Mesodermal cell (in vitro differentiated cells): Measurements from ENCODE around the gene GALM.
"Not testable (repeated sequence)": the region's sequence is repeated elsewhere in the genome, so short reads cannot be mapped to it uniquely, and the experiment has no call there.

Experiments
- H3K27ac ChIP-seq: 2 replicates; pipeline ENCODE4 v1.7.0; 2013; ENCODE audit warnings: mild to moderate bottlenecking, low read depth, low read length, moderate library complexity; ENCODE audit not compliant: severe bottlenecking
- H3K36me3 ChIP-seq: 2 replicates; pipeline ENCODE4 v1.7.1; 2013; ENCODE audit warnings: mild to moderate bottlenecking, low read length, moderate library complexity; ENCODE audit not compliant: control insufficient read depth, insufficient read depth
- H3K4me1 ChIP-seq: one replicate; pipeline ENCODE4 v1.7.1; 2013; ENCODE audit warnings: mild to moderate bottlenecking, low read length; ENCODE audit not compliant: insufficient read depth, control insufficient read depth, poor library complexity, severe bottlenecking
- H3K4me3 ChIP-seq: 2 replicates; pipeline ENCODE4 v1.7.0; 2013; ENCODE audit warnings: low read length, control low read depth, mild to moderate bottlenecking; ENCODE audit not compliant: insufficient read depth, poor library complexity, severe bottlenecking; ENCODE audit errors: extremely low read depth
- H3K9me3 ChIP-seq: 2 replicates; pipeline ENCODE4 v1.7.1; 2013; ENCODE audit warnings: mild to moderate bottlenecking, low read length, moderate library complexity; ENCODE audit not compliant: control insufficient read depth
- WGBS, 2 experiments: methylation state at CpG; one replicate each; pipeline ENCODE4 v1.1.5; 2013; ENCODE audit warnings: missing lambda C conversion rate in 2 of 2; ENCODE audit not compliant: insufficient coverage in 2 of 2; 5-methylcytosine and 5-hydroxymethylcytosine counted together

The GALM gene

DNA sequence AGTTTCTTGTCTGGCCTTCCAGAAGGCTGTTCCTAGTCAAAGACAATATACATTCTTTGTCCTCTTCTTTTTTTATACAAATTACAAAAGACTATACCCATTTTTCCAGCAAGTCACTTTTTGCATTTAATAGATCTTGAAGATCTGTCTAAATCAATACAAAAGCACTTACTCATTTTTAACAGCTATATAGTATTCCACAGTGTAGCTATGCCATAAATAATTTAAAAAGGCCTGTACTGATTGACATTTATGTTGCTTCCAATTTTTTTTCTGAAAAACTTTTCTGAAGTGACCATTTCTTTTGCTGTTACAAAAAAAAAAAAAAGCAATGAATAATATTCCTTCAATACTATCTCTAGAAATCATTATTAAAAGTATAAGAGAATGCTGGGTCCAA lies 32.9 kb upstream of the GALM start:
- Histone ChIP-seq H3K27ac (no peak overlapping the region), H3K9me3 (no peaks in the 10 kb centered on the region), H3K4me1 (no peaks in the 10 kb centered on the region), H3K4me3 (no peak overlapping the region), H3K36me3 (no peaks in the 10 kb centered on the region)

DNA sequence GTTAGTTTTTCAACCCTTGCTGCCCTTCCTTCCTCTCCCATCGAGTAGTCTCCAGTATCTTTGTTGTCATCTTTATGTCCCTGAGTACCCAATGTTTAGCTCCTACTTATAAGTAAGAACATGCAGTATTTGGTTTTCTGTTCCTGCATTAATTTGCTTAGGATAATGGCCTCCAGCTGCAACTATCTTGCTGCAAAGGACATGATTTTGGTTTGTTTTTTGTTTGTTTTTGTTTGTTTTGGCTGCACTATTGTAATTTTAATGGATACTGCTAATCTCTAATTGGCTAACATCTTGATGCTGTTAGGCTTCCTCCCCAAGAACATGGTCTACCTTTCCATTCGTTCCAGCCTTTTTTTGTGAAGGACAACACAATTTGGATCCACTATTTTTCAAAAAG lies 32.0 kb upstream of the GALM start:
- H3K36me3 ChIP-seq: no peaks in the 10 kb centered on the region
- no peak overlapping the region for H3K27ac ChIP-seq
- WGBS, 2 experiments: 100% methylated on average over 1 of the region's 2 CpGs; no CpG with 5 or more reads in 1 of the 2 experiments
- no peak overlapping the region for H3K4me3 ChIP-seq
- no peaks in the 10 kb centered on the region for H3K9me3 ChIP-seq
- H3K4me1 ChIP-seq: no peaks in the 10 kb centered on the region

- no peak overlapping the region for H3K4me3 ChIP-seq
- WGBS, 2 experiments: 80 to 83% methylated on average over 2 of the region's 3 CpGs
- H3K4me1 ChIP-seq: no peaks in the 10 kb centered on the region
- no peaks in the 10 kb centered on the region for H3K9me3 ChIP-seq
- no peaks in the 10 kb centered on the region for H3K36me3 ChIP-seq
- no peak overlapping the region for H3K27ac ChIP-seq
Measured at GRCh38 chr2:38634684-38635083, 31.2 kb upstream of the GALM start.

DNA sequence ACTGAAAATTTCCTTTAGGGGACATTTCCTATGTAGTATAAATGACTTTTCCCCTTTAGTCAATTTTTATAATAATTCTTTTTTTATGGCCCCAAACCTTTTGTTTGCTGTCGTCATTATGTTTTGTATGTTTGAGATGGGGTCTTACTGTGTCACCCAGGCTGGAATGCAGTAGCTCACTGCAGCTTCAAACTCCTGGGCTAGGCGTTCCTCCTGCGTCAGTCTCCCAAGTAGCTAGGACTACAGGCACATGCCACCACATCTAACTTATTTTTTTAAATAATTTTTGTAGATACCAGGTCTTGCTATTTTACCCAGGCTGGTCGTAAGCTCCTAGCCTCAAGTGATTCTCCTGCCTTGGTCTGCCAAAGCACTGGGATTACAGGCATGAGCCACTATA lies 30.8 kb upstream of the GALM start:
- no peaks in the 10 kb centered on the region for H3K9me3 ChIP-seq
- WGBS, 2 experiments: 100% methylated on average over 1 of the region's 4 CpGs; no CpG with 5 or more reads in 1 of the 2 experiments
- H3K4me1 ChIP-seq: no peaks in the 10 kb centered on the region
- no peak overlapping the region for H3K4me3 ChIP-seq
- H3K36me3 ChIP-seq: no peaks in the 10 kb centered on the region
- H3K27ac ChIP-seq: no peak overlapping the region

DNA sequence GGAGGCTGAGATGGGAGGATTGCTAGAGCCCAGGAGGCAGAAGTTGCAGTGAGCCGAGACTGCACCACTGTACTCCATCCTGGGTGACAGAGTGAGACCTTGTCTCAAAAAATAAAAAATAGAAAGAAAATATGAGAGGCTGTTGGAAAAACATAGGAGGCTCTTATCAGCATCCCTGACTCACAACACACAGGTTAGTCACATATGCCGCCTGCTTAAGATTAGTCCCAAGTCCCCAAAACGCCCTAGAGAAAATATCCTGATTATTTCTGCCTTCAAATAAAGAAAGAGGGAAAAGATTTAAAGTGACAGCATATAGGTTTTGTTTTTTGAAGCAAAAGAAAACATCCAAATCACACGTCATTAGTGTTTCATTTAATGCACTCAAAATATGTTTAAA lies 29.8 kb upstream of the GALM start:
- Histone ChIP-seq H3K4me3 (no peak overlapping the region), H3K27ac (no peak overlapping the region), H3K9me3 (no peaks in the 10 kb centered on the region), H3K4me1 (no peaks in the 10 kb centered on the region), H3K36me3 (no peaks in the 10 kb centered on the region)
- WGBS, 2 experiments: no CpG with 5 or more reads among the region's 4 CpGs

DNA sequence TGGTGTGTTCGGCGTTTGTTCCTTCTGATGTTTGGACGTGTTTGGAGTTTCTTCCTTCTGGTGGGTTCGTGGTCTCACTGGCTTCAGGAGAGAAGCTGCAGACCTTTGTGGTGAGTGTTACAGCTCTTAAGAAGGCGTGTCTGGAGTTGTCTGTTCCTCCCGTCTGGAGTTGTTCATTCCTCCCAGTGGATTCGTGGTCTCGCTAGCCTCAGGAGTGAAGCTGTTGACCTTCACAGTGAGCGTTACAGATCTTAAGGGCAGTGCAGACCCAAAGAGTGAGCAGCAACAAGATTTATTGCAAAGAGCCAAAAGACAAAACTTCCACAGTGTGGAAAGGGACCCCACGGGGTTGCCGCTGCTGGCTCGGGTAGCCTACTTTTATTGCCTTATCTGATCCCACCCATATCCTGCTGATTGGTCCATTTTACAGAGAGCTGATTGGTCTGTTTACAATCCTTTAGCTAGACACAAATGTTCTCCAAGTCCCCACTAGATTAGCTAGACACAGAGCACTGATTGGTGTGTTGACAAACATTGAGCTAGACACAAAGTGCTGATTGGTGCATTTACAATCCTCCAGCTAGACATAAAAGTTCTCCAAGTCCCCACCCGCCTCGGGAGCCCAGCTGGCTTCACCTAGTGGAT lies 23.4 kb upstream of the GALM start:
- H3K4me3 ChIP-seq, H3K27ac ChIP-seq, H3K4me1 ChIP-seq, H3K36me3 ChIP-seq, H3K9me3 ChIP-seq: not testable (repeated sequence)
- 95 to 96% methylated on average over 12 to 13 of the region's 14 CpGs for WGBS, 2 experiments

- no peak overlapping the region for H3K27ac ChIP-seq
- 94 to 97% methylated on average over 38 to 44 of the region's 45 CpGs for WGBS, 2 experiments
- H3K4me1 ChIP-seq: no peaks in the 10 kb centered on the region
- no peaks in the 10 kb centered on the region for H3K36me3 ChIP-seq
- no peaks in the 10 kb centered on the region for H3K9me3 ChIP-seq
- H3K4me3 ChIP-seq: no peak overlapping the region
Measured at GRCh38 chr2:38643021-38643671, 22.8 kb upstream of the GALM start.

DNA sequence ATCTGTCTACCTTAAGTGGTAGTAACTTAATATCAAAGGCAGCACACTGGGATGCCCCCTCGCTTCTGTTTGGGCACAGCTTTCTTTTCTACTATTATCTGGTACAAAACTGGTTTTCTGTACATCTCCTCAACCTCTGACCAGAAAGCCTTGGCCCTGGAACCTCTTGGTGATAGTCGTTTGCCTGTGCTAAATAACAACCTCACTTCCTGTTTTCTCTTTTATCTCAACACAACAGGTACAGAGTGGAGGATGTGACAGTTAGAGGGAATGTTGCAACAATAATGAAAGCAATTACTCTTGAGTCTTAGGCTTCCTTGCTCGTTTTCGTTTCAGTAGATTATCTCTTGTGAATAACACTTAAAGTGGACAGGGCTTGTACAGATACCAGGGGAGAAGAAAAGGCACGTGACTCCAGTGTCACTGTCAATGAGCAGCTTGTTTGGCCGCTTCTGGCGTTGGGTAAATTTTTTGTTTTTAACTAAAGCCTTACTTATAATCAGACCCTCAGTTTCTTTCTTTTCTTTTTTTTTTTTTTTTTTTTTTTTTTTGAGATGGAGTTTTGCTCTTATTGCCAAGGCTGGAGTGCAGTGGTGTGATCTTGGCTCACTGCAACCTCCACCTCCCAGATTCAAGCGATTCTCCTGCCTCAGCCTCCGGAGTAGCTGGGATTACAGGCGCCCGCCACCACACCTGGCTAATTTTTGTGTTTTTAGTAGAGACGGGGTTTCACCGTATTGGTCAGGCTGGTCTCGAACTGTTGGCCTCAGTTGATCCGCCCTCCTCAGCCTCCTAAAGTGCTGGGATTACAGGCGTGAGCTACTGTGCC lies 22.0 kb upstream of the GALM start:
- H3K4me3 ChIP-seq, H3K27ac ChIP-seq, H3K9me3 ChIP-seq, H3K36me3 ChIP-seq, H3K4me1 ChIP-seq: not testable (repeated sequence)
- WGBS, 2 experiments: 88 to 92% methylated on average over 5 to 9 of the region's 16 CpGs

- no peaks in the 10 kb centered on the region for H3K4me1 ChIP-seq
- no peak overlapping the region for H3K4me3 ChIP-seq
- H3K27ac ChIP-seq: no peak overlapping the region
- no peaks in the 10 kb centered on the region for H3K36me3 ChIP-seq
- 87 to 91% methylated on average over 4 of the region's 7 CpGs for WGBS, 2 experiments
- no peaks in the 10 kb centered on the region for H3K9me3 ChIP-seq
Measured at GRCh38 chr2:38648107-38648761, 17.7 kb upstream of the GALM start.

- H3K4me3 ChIP-seq: no peak overlapping the region
- WGBS, 2 experiments: 91 to 92% methylated on average over 10 to 11 of the region's 12 CpGs
- H3K4me1 ChIP-seq: no peaks in the 10 kb centered on the region
- no peak overlapping the region for H3K27ac ChIP-seq
- no peaks in the 10 kb centered on the region for H3K36me3 ChIP-seq
- no peaks in the 10 kb centered on the region for H3K9me3 ChIP-seq
Measured at GRCh38 chr2:38649176-38649728, 16.7 kb upstream of the GALM start.
